Peyer's patch (tissue), 4 donors: Measurements from ENCODE around the gene LMBR1. TPM values are rescaled to one million over a fixed set of nuclear protein-coding genes. Genes with fewer than 3 reads are reported as not detected.

Experiments
- DNase-seq, 3 donors: peaks; one replicate each; pipeline ENCODE4 v3.0.0-alpha.2; 2017 to 2019
- H3K27ac ChIP-seq, 4 donors: fragments of 200-600 bp; sonication (generic); one replicate each; pipeline ENCODE4 v1.5.1; 2016 to 2019
- H3K27me3 ChIP-seq, 2 donors: fragments of 200-600 bp; sonication (generic); one replicate each; pipeline ENCODE4 v1.5.1; 2019
- H3K36me3 ChIP-seq, 3 donors: fragments of 200-600 bp; sonication (generic); one replicate each; pipeline ENCODE4 v1.5.1; 2016 to 2019
- H3K4me1 ChIP-seq, 4 donors: fragments of 200-600 bp; sonication (generic); one replicate each; pipeline ENCODE4 v1.5.1; 2016 to 2019
- H3K4me3 ChIP-seq, 4 donors: fragments of 200-600 bp; sonication (generic); 1 replicate in 3 of 4; 2 replicates in 1 of 4; pipeline ENCODE4 v1.5.1; 2016 to 2019; ENCODE audit warnings: mild to moderate bottlenecking in 1 of 4
- H3K9me3 ChIP-seq, 4 donors: fragments of 200-600 bp; sonication (generic); one replicate each; pipeline ENCODE4 v1.5.1; 2016 to 2019; ENCODE audit warnings: mild to moderate bottlenecking in 1 of 4
- CTCF ChIP-seq, 6 experiments: fragments of 450-650 bp in 4 of 6; fragments of 200-600 bp in 2 of 6; sonication (generic) in 1 of 6; IDR thresholded peaks; one replicate each; pipeline ENCODE4 v1.5.1; 2017 to 2019; ENCODE audit warnings: antibody characterized with exemption in 6 of 6, mild to moderate bottlenecking in 3 of 6, moderate library complexity in 1 of 6
- POLR2A ChIP-seq, 2 donors: fragments of 450-650 bp; IDR thresholded peaks; one replicate each; pipeline ENCODE4 v1.5.1; 2017; ENCODE audit warnings: antibody characterized with exemption in 2 of 2, mild to moderate bottlenecking in 2 of 2, moderate library complexity in 2 of 2
- total RNA-seq, 4 donors: library from RNA; depleted of rRNA; stranded (reverse); fragments of >200 nt; gene quantifications; one replicate each; pipeline ENCODE4 v1.1.0, GENCODE V29; 2016

The LMBR1 gene
- total RNA-seq, 4 donors from 2014 or later = 30.5 to 69.3 (median 62.8) TPM

GRCh38 chr7:156662277-156662676, 230.7 kb downstream of the LMBR1 start:
- H3K27me3 ChIP-seq = no peaks in the 10 kb centered on the region
- H3K4me1 ChIP-seq = peaks cover 0 to 6% (median 0%) of the 10 kb centered on the region in 4 donors
- TF ChIP-seq CTCF (IDR thresholded peaks at IDR 0.05) (no peak), POLR2A (IDR thresholded peaks at IDR 0.05) (no peak)
- H3K36me3 ChIP-seq = no peaks in the 10 kb centered on the region
- no peak overlapping the region for H3K4me3 ChIP-seq
- no peak overlapping the region for H3K27ac ChIP-seq
- DNase-seq = no peak
- no peaks in the 10 kb centered on the region for H3K9me3 ChIP-seq

DNA sequence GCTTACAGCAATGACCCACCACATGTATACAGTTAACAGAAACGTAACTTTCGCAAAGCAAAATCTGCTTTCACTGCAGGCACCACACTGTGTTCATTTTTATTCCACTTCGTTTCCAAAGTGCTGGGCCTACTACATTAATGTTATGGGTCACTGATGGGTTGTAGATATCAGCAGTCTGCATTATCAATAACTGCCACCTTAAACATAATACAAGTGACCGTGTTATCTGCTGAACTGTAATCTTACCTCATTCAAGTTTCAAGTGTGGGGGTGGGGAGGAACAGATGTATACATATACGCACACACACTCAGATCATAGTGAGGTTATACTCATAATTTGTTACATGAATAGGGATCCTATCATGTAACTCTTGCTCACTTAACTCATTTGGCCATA, 231.3 kb downstream of the LMBR1 start:
- H3K36me3 ChIP-seq = no peaks in the 10 kb centered on the region
- H3K27me3 ChIP-seq = no peaks in the 10 kb centered on the region
- peaks cover 0 to under 1% (median 0%) of the 10 kb centered on the region in 4 donors for H3K4me1 ChIP-seq
- DNase-seq = no peak
- TF ChIP-seq CTCF (IDR thresholded peaks at IDR 0.05) = no peak
- no peak for TF ChIP-seq POLR2A (IDR thresholded peaks at IDR 0.05)
- no peak overlapping the region for H3K4me3 ChIP-seq
- H3K27ac ChIP-seq = no peak overlapping the region
- H3K9me3 ChIP-seq = no peaks in the 10 kb centered on the region

DNA sequence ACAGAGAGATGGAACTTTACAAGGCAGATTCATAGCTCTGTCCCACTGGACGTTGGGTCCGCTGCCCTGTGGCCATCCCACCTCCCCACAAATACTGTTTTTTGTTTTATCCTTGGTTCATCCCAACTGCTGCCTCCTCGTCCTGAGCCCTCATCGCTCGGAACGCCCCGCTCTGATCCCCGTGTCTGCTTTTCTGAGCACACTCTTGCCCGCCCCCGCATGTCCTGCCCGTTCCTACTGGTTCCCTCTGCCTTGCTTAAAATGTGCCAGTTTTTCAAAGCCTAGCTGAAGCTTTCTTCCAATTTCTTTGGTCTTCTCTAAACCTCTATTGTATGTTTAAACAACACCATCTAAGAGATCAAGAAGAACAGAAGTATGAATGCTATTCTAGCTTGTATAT, 233.0 kb downstream of the LMBR1 start:
- no peaks in the 10 kb centered on the region for H3K9me3 ChIP-seq
- H3K27me3 ChIP-seq = no peaks in the 10 kb centered on the region
- H3K4me3 ChIP-seq = no peak overlapping the region
- TF ChIP-seq CTCF (IDR thresholded peaks at IDR 0.05) (no peak), POLR2A (IDR thresholded peaks at IDR 0.05) (no peak)
- no peaks in the 10 kb centered on the region for H3K36me3 ChIP-seq
- DNase-seq = no peak
- no peaks in the 10 kb centered on the region for H3K4me1 ChIP-seq
- H3K27ac ChIP-seq = no peak overlapping the region

GRCh38 chr7:156659203-156659602, 233.8 kb downstream of the LMBR1 start:
- H3K4me3 ChIP-seq = no peak overlapping the region
- DNase-seq = no peak
- TF ChIP-seq CTCF (IDR thresholded peaks at IDR 0.05) (no peak), POLR2A (IDR thresholded peaks at IDR 0.05) (no peak)
- no peaks in the 10 kb centered on the region for H3K36me3 ChIP-seq
- H3K27ac ChIP-seq = no peak overlapping the region
- H3K27me3 ChIP-seq = no peaks in the 10 kb centered on the region
- H3K9me3 ChIP-seq = no peaks in the 10 kb centered on the region
- H3K4me1 ChIP-seq = no peaks in the 10 kb centered on the region

- H3K27me3 ChIP-seq = no peaks in the 10 kb centered on the region
- no peaks in the 10 kb centered on the region for H3K36me3 ChIP-seq
- no peak for DNase-seq
- TF ChIP-seq CTCF (IDR thresholded peaks at IDR 0.05) (no peak), POLR2A (IDR thresholded peaks at IDR 0.05) (no peak)
- H3K9me3 ChIP-seq = no peaks in the 10 kb centered on the region
- no peaks in the 10 kb centered on the region for H3K4me1 ChIP-seq
- H3K27ac ChIP-seq = no peak overlapping the region
- no peak overlapping the region for H3K4me3 ChIP-seq
Measured at GRCh38 chr7:156657681-156658080, 235.3 kb downstream of the LMBR1 start.

- Histone ChIP-seq H3K4me1 (no peaks in the 10 kb centered on the region), H3K36me3 (no peaks in the 10 kb centered on the region), H3K4me3 (no peak overlapping the region), H3K27me3 (no peaks in the 10 kb centered on the region), H3K27ac (no peak overlapping the region), H3K9me3 (no peaks in the 10 kb centered on the region)
- no peak for TF ChIP-seq POLR2A (IDR thresholded peaks at IDR 0.05)
- TF ChIP-seq CTCF (IDR thresholded peaks at IDR 0.05) = no peak
- DNase-seq = no peak
Measured at GRCh38 chr7:156656598-156656997, 236.4 kb downstream of the LMBR1 start.
